ENCODE results near the gene SOX12.

GRCh38 chr20:376089-376488, 50.7 kb downstream of the SOX12 start:
- TF ChIP-seq CTCF (IDR thresholded peaks at IDR 0.05): no peak
- no peak for TF ChIP-seq POLR2A (IDR thresholded peaks at IDR 0.05; ENCODE audit: low read depth)
- no peak for TF ChIP-seq POLR2AphosphoS5 (IDR thresholded peaks at IDR 0.05)
- no peak for TF ChIP-seq EP300 (IDR thresholded peaks at IDR 0.05)

Data from esophagus muscularis mucosa (tissue), 4 donors.